NT2/D1 (cell line): ENCODE measurements around the gene RAB3IL1.
A peak's percentile ranks its signal among the peaks of the same experiment; 100 is the strongest.

Experiments used
- DNase-seq: peaks from one replicate; pipeline ENCODE4 v3.0.0-alpha.2; 2011; ENCODE audit warnings: low read depth, low spot score
- H3K27me3 ChIP-seq: 2 replicates; pipeline ENCODE4 v1.6.0; 2011; ENCODE audit warnings: mild to moderate bottlenecking; ENCODE audit not compliant: insufficient read length, insufficient read depth
- H3K36me3 ChIP-seq: 2 replicates; pipeline ENCODE4 v1.6.1; 2011; ENCODE audit warnings: mild to moderate bottlenecking, low read length, mixed read lengths; ENCODE audit not compliant: insufficient read depth, insufficient read length
- H3K4me1 ChIP-seq: 2 replicates; pipeline ENCODE4 v1.5.1; 2011; ENCODE audit not compliant: insufficient read depth, insufficient read length
- H3K4me3 ChIP-seq: 2 replicates; pipeline ENCODE4 v1.5.1; 2011; ENCODE audit warnings: low read depth; ENCODE audit not compliant: insufficient read length
- H3K9ac ChIP-seq: 2 replicates; pipeline ENCODE4 v1.6.0; 2011; ENCODE audit warnings: low read depth; ENCODE audit not compliant: insufficient read length
- H3K9me3 ChIP-seq: 2 replicates; pipeline ENCODE4 v1.5.1; 2011; ENCODE audit warnings: mild to moderate bottlenecking, low read length; ENCODE audit not compliant: insufficient read depth
- SUZ12 ChIP-seq: IDR thresholded peaks from 2 replicates; pipeline ENCODE4 v1.6.1; 2011; ENCODE audit not compliant: insufficient read length, insufficient read depth; ENCODE audit errors: extremely low read depth
- YY1 ChIP-seq: IDR thresholded peaks from 2 replicates; pipeline ENCODE4 v1.6.1; 2011; ENCODE audit not compliant: insufficient read length, insufficient read depth
- ZNF274 ChIP-seq: IDR thresholded peaks from 2 replicates; pipeline ENCODE4 v1.6.1; 2011; ENCODE audit warnings: mild to moderate bottlenecking, low read depth, low read length

The RAB3IL1 gene

DNA sequence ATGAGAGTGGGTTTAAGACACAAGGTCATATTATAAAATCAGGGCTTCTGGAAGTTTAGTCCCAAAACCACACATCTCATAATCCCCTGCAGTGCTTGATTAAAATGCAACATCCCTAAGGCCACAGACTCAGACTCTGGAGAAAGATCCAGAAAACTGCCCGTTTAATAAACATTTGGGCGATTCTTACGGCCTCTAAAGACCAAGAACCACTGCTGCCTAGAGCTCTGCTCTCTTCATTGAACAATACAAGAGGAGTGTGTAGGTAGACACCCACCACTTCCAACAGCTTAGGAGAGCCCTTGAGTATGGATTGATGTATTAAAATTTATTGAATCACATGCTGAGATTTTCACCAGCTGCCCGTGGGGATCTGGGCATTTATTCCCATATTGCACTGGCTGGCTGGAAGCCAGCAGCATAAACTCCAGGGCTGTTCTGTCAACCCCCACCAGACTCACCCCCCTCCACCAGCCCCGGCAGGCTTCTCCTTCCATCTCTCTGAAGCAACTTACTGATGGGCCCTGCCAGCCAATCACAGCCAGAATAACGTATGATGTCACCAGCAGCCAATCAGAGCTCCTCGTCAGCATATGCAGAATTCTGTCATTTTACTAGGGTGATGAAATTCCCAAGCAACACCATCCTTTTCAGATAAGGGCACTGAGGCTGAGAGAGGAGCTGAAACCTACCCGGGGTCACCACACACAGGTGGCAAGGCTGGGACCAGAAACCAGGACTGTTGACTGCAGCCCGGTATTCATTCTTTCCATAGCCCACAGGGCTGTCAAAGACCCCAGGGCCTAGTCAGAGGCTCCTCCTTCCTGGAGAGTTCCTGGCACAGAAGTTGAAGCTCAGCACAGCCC, 32.0 kb upstream of the RAB3IL1 start:
- no peaks in the 10 kb centered on the region for H3K9me3 ChIP-seq
- no peak overlapping the region for H3K9ac ChIP-seq
- no peaks in the 10 kb centered on the region for H3K36me3 ChIP-seq
- H3K4me3 ChIP-seq, result no peak overlapping the region
- peaks cover 7% of the 10 kb centered on the region for H3K4me1 ChIP-seq
- no peak for DNase-seq
- H3K27me3 ChIP-seq, result peaks cover 7% of the 10 kb centered on the region
- TF ChIP-seq YY1 (no peak), SUZ12 (no peak), ZNF274 (no peak)

DNA sequence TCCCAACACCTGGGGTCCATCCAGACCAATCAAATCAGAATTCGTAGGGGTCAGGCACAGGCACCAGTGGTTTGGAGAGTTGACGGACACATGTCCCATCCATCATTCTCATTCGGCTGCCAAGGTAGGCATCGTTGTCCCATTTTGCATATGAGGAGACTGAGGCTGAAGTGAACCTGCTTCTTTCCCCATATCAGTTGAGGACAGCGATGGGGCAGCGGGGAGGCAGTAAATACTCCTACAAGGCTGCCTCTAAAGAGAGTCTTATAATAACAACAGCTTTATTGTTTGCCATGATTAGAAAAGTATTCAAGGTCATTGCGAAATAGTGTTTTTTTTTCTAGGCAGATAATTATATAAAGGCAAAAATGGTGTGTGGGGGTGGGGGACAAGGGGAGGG, 31.1 kb upstream of the RAB3IL1 start:
- no peak for DNase-seq
- TF ChIP-seq SUZ12, result no peak
- TF ChIP-seq YY1, result no peak
- no peak for TF ChIP-seq ZNF274
- H3K4me1 ChIP-seq, result peaks cover 7% of the 10 kb centered on the region
- no peaks in the 10 kb centered on the region for H3K9me3 ChIP-seq
- H3K27me3 ChIP-seq, result no peaks in the 10 kb centered on the region
- H3K9ac ChIP-seq, result no peak overlapping the region
- no peak overlapping the region for H3K4me3 ChIP-seq
- H3K36me3 ChIP-seq, result no peaks in the 10 kb centered on the region

DNA sequence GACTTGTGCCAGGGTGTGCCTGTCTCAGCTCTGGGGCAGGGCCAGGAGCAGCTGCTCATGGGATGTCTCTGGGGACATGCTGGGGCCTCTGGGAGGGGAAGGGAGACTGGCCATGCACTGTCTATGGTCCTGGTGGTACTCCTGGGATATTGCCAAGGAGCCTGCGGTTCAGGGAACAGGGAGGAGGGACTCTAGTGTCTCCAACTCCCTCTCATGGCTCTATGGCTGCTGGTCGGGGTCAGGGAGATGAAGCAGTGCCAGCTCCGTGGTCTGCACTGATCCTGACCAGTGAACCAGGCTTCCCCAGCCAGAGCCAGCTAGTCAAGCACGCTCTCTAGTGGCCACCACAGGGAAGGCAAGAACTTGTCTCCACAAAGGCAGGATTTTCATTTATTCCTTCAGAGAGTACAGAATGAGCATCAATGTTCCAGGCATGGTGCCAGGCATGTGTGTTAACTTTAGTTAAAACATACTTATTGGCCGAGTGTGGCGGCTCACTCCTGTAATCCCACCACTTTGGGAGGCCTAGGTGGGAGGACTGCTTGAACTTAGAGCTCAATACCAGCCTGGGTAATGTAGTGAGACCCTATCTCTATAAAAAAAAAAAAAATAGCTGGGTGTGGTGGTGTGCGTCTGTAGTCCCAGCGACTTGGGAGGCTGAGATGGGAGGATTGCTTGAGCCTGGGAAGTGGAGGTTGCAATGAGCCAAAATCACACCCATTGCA, 30.3 kb upstream of the RAB3IL1 start:
- Histone ChIP-seq H3K36me3 (no peaks in the 10 kb centered on the region), H3K27me3 (no peaks in the 10 kb centered on the region), H3K4me1 (peaks cover 7% of the 10 kb centered on the region), H3K9me3 (no peaks in the 10 kb centered on the region), H3K4me3 (no peak overlapping the region), H3K9ac (peak overlapping the region; percentile 52)
- TF ChIP-seq YY1, result no peak
- TF ChIP-seq ZNF274, result no peak
- no peak for TF ChIP-seq SUZ12
- DNase-seq, result no peak

DNA sequence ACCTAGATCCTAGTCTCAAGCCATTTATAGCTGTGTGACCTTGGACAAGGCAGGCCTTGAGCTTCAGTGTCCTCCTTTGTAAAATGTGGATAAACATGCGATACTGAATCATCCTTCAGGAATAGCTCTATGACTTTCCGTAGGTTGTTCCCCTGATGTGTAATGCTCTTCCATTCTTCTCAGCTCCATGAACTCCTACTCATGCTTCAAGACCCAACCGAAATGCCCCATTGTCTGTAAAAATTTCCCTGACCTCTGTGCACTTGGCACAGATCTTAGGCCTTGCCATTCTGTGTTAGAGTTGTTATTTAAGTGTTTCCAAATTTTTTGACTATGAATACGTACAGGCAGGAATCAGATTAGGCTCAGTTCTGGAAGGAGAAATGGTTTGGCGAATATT, 29.5 kb upstream of the RAB3IL1 start:
- no peak for DNase-seq
- no peaks in the 10 kb centered on the region for H3K9me3 ChIP-seq
- H3K36me3 ChIP-seq, result no peaks in the 10 kb centered on the region
- peaks cover 7% of the 10 kb centered on the region for H3K4me1 ChIP-seq
- H3K9ac ChIP-seq, result no peak overlapping the region
- no peaks in the 10 kb centered on the region for H3K27me3 ChIP-seq
- TF ChIP-seq SUZ12, result no peak
- TF ChIP-seq YY1, result no peak
- TF ChIP-seq ZNF274, result no peak
- H3K4me3 ChIP-seq, result no peak overlapping the region

GRCh38 chr11:61945191-61945590, 27.8 kb upstream of the RAB3IL1 start:
- TF ChIP-seq YY1 (no peak), ZNF274 (no peak), SUZ12 (no peak)
- no peak overlapping the region for H3K9ac ChIP-seq

GRCh38 chr11:61940466-61940865, 23.1 kb upstream of the RAB3IL1 start:
- Histone ChIP-seq H3K4me3 (no peak overlapping the region), H3K9ac (no peak overlapping the region), H3K4me1 (no peaks in the 10 kb centered on the region), H3K27me3 (no peaks in the 10 kb centered on the region), H3K9me3 (peaks cover 12% of the 10 kb centered on the region), H3K36me3 (no peaks in the 10 kb centered on the region)
- TF ChIP-seq ZNF274 (no peak), YY1 (no peak), SUZ12 (no peak)
- DNase-seq, result no peak

More at GRCh38 chr11:61945191-61945590, 27.8 kb upstream of the RAB3IL1 start:
- Histone ChIP-seq H3K27me3 (no peaks in the 10 kb centered on the region), H3K36me3 (no peaks in the 10 kb centered on the region), H3K4me3 (no peak overlapping the region), H3K9me3 (no peaks in the 10 kb centered on the region), H3K4me1 (peaks cover 5% of the 10 kb centered on the region)
- no peak for DNase-seq

GRCh38 chr11:61935861-61936260, 18.5 kb upstream of the RAB3IL1 start:
- H3K36me3 ChIP-seq, result no peaks in the 10 kb centered on the region
- no peak for TF ChIP-seq YY1
- no peak for TF ChIP-seq ZNF274
- TF ChIP-seq SUZ12, result no peak
- H3K4me3 ChIP-seq, result no peak overlapping the region
- no peaks in the 10 kb centered on the region for H3K4me1 ChIP-seq
- peaks cover 19% of the 10 kb centered on the region for H3K9me3 ChIP-seq
- H3K27me3 ChIP-seq, result no peaks in the 10 kb centered on the region
- no peak for DNase-seq
- H3K9ac ChIP-seq, result no peak overlapping the region
